ENCODE measurements around the gene CD74. TPM values are rescaled to one million over a fixed set of nuclear protein-coding genes. Genes with fewer than 3 reads are reported as not detected.

Gene CD74
- total and polyA plus RNA-seq, 2 of the 13 experiments (the other 11 are each of a cell fraction or from before 2014, with no cell fraction given) = 34.1 to 84.4 TPM

DNA sequence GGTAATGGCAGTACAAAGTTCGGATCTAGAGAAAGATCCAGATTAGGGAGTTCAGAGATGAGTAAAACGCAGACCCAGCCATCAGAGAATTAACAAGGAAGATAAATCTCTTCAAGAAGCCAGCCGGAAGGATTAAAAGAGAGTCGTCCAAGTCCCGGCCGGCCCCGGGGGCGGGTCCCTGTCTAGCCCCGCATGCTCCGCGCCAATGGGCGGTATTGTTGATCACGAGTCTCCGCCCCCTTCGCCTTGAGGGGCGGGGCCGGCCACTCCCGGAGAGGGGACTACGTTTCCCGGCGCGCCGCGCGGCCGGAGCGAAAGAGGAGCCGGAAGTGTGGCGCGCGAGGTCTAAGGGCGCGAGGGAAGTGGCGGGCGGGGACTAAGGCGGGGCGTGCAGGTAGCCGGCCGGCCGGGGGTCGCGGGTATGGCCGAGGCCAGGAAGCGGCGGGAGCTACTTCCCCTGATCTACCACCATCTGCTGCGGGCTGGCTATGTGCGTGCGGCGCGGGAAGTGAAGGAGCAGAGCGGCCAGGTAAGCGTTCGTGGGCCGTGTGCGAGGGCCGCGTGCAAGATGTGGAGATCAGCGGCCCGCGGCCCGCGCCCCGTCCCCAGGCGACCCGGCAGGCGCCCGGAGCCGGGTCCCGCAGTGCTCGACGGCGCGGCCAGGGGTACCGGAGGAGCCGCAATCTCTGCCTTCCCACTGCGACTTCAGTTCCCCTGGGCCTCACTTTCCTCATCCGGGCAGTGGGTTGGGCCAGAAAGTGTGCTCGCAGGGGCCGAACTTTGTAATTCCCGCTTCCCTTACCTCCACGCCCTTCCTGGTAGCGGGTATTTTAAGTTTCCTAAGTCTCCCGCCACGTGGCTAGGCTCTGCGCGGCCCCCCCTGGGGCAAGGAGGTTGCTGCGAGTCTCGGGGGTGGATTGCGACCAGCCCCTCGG, 55.1 kb downstream of the CD74 start, which contains the start of gene TCOF1 (continued):
- TF ChIP-seq ZNF460 (CRISPR knock-in tag; IDR thresholded peaks at IDR 0.05; ENCODE audit: borderline replicate concordance) = no peak
- TF ChIP-seq HNF4A (CRISPR knock-in tag; IDR thresholded peaks at IDR 0.05) = 0 out of 2 replicates have a peak, but pooled peaks have one; percentile 4
- TF ChIP-seq ETS1 (CRISPR knock-in tag; IDR thresholded peaks at IDR 0.05) = no peak
- TF ChIP-seq KDM1A (CRISPR knock-in tag; IDR thresholded peaks at IDR 0.05) = 0 out of 2 replicates have a peak, but pooled peaks have one; percentile 43
- TF ChIP-seq SCMH1 (CRISPR knock-in tag; IDR thresholded peaks at IDR 0.05; ENCODE audit: borderline replicate concordance) = no peak
- TF ChIP-seq ZNF790 (CRISPR knock-in tag; IDR thresholded peaks at IDR 0.05; ENCODE audit: borderline replicate concordance) = no peak
- no peak for TF ChIP-seq ZC3H13 (CRISPR knock-in tag; IDR thresholded peaks at IDR 0.05)
- TF ChIP-seq HDAC2 (CRISPR knock-in tag; IDR thresholded peaks at IDR 0.05) = no peak
- no peak for TF ChIP-seq ZNF570 (CRISPR knock-in tag; IDR thresholded peaks at IDR 0.05; ENCODE audit: borderline replicate concordance)
- TF ChIP-seq USF2 (IDR thresholded peaks at IDR 0.05; ENCODE audit: low read depth, low read length) = no peak
- 0 out of 2 replicates have a peak, but pooled peaks have one; percentile 15 for TF ChIP-seq USF2 (CRISPR knock-in tag; IDR thresholded peaks at IDR 0.05; ENCODE audit: borderline replicate concordance)
- peak; percentile 36 for TF ChIP-seq TEAD3 (CRISPR knock-in tag; optimal IDR thresholded peaks at IDR 0.05; ENCODE audit: borderline replicate concordance)
- TF ChIP-seq ZBED4 (CRISPR knock-in tag; IDR thresholded peaks at IDR 0.05; ENCODE audit: borderline replicate concordance) = no peak
- TF ChIP-seq EEA1 (CRISPR knock-in tag; IDR thresholded peaks at IDR 0.05; ENCODE audit: borderline replicate concordance) = no peak
- peak; percentile 61 for TF ChIP-seq ZBTB38 (CRISPR knock-in tag; IDR thresholded peaks at IDR 0.05)
- peak; percentile 61 for TF ChIP-seq SUZ12 (IDR thresholded peaks at IDR 0.05; ENCODE audit: low read depth, low read length)
- peak; percentile 75 for TF ChIP-seq HOXA3 (CRISPR knock-in tag; IDR thresholded peaks at IDR 0.05)
- TF ChIP-seq ZNF367 (CRISPR knock-in tag; IDR thresholded peaks at IDR 0.05; ENCODE audit: borderline replicate concordance) = no peak
- no peak for TF ChIP-seq CBX2 (IDR thresholded peaks at IDR 0.05; ENCODE audit: low read depth, low read length)
- no peak for TF ChIP-seq CBX2 (CRISPR knock-in tag; IDR thresholded peaks at IDR 0.05; ENCODE audit: low read depth)
- TF ChIP-seq HNF4G (IDR thresholded peaks at IDR 0.05; ENCODE audit: borderline replicate concordance, low read depth, low read length) = no peak
- TF ChIP-seq HNF4G (CRISPR knock-in tag; IDR thresholded peaks at IDR 0.05; ENCODE audit: borderline replicate concordance, low read depth) = no peak

Data from HepG2 (cell line).